GM21737 (cell line): Measurements from ENCODE around the gene CEBPA.
"Not testable (repeated sequence)": the region's sequence is repeated elsewhere in the genome, so short reads cannot be mapped to it uniquely, and the experiment has no call there.

ENCODE experiments used
- ATAC-seq: cut with Tn5 transposase; IDR thresholded peaks from one replicate; pipeline ENCODE4 v1.9.1; 2021; ENCODE audit warnings: mild to moderate bottlenecking, moderate library complexity; ENCODE audit not compliant: unreplicated experiment

The CEBPA gene

GRCh38 chr19:33301144-33301899 lies 1.0 kb downstream of the CEBPA start:
- no peak for ATAC-seq

- ATAC-seq = no peak
These were observed 1.5 kb downstream of the CEBPA start for GRCh38 chr19:33300894-33301143.

- ATAC-seq = no peak
These were observed 2.1 kb downstream of the CEBPA start for GRCh38 chr19:33300009-33300893.

GRCh38 chr19:33299051-33299688 lies 3.2 kb downstream of the CEBPA start:
- ATAC-seq = no peak

GRCh38 chr19:33298146-33298911 lies 4.0 kb downstream of the CEBPA start:
- no peak for ATAC-seq

GRCh38 chr19:33297401-33298145 lies 4.8 kb downstream of the CEBPA start:
- ATAC-seq = no peak

- no peak for ATAC-seq
These were observed 5.8 kb downstream of the CEBPA start for GRCh38 chr19:33296488-33296971.

- ATAC-seq = no peak
These were observed 6.5 kb downstream of the CEBPA start for GRCh38 chr19:33295621-33296487.

GRCh38 chr19:33295046-33295445 lies 7.3 kb downstream of the CEBPA start:
- not testable (repeated sequence) for ATAC-seq

- no peak for ATAC-seq
These were observed 8.1 kb downstream of the CEBPA start for GRCh38 chr19:33294058-33294798.

- no peak for ATAC-seq
These were observed 8.9 kb downstream of the CEBPA start for GRCh38 chr19:33293255-33294057.

- ATAC-seq = no peak
These were observed 9.6 kb downstream of the CEBPA start for GRCh38 chr19:33292595-33293254.

- no peak for ATAC-seq
These were observed 10.5 kb downstream of the CEBPA start for GRCh38 chr19:33291623-33292534.

- ATAC-seq = no peak
These were observed 11.2 kb downstream of the CEBPA start for GRCh38 chr19:33290956-33291622.

- ATAC-seq = no peak
These were observed 12.1 kb downstream of the CEBPA start for GRCh38 chr19:33290082-33290815.
